Inflammatory macrophage treated with lipopolysaccharide for 1 hour (primary cell): ENCODE measurements around the gene ABCC9.
"Not testable (repeated sequence)": the region's sequence is repeated elsewhere in the genome, so short reads cannot be mapped to it uniquely, and the experiment has no call there.

Experiments
- DNase-seq, 2 donors: peaks; one replicate each; pipeline ENCODE4 v3.0.0-alpha.2; 2020 to 2022

ABCC9 gene

GRCh38 chr12:21813751-21814150 lies 127.5 kb downstream of the ABCC9 start:
- no peak for DNase-seq

DNA sequence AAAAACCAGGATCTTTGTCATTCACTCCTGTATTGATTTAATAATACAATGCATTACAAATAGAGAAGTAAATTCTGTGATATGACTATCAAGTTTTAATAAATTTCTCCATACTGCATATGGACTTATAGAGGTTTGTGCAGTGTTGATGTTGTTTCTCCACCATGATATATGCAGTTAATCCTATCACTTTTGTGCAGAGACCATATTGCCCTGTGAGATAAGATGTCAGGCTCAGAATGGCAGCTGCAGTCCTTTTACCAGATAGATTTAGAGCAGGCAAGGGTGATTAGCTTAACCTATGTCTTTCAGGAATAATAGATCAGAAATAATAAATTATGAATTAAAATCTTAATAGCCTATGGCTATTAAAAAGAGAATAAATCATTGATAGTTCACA lies 128.1 kb downstream of the ABCC9 start:
- DNase-seq = no peak

DNA sequence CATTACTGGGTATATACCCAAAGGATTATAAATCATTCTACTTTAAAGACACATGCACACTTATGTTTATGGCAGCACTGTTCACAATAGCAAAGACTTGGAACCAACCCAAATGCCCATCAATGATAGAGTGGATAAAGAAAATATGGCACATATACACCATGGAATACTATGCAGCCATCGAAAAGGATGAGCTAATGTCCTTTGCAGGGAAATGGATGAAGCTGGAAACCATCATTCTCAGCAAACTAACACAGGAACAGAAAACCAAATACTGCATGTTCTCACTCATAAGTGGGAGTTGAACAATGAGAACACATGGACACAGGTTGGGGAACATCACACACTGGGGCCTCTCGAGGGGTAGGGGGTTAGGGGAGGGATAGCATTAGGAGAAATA lies 128.9 kb downstream of the ABCC9 start:
- DNase-seq = not testable (repeated sequence)

- DNase-seq = no peak
These were observed 132.1 kb downstream of the ABCC9 start for GRCh38 chr12:21809100-21809499.

- no peak for DNase-seq
These were observed 135.0 kb downstream of the ABCC9 start for GRCh38 chr12:21806255-21806654.

GRCh38 chr12:21801522-21802288 lies 139.5 kb downstream of the ABCC9 start:
- DNase-seq = no peak

DNA sequence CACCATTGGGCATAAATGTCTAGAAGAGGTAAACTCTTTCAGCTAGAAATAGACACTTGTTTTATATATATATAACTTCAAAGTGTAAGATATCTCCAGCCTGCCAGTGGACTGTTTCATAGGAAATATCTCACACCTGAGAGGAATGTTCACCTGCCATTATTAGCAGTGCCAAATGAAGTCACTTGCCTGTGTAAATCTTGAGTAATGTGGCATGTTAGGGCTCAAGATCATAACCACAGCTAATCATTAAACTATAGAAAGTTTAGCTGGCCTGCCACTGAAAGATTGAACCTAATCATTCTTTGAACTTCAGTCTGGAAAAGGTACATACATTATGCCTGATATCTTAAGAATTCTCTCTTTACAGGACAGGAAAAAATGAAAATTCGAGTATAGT lies 141.2 kb downstream of the ABCC9 start:
- DNase-seq = no peak

- no peak for DNase-seq
These were observed 143.7 kb downstream of the ABCC9 start for GRCh38 chr12:21797539-21797938.

- DNase-seq = no peak
These were observed 145.4 kb downstream of the ABCC9 start for GRCh38 chr12:21795648-21796328.

GRCh38 chr12:21794807-21795595 lies 146.2 kb downstream of the ABCC9 start:
- not testable (repeated sequence) for DNase-seq

DNA sequence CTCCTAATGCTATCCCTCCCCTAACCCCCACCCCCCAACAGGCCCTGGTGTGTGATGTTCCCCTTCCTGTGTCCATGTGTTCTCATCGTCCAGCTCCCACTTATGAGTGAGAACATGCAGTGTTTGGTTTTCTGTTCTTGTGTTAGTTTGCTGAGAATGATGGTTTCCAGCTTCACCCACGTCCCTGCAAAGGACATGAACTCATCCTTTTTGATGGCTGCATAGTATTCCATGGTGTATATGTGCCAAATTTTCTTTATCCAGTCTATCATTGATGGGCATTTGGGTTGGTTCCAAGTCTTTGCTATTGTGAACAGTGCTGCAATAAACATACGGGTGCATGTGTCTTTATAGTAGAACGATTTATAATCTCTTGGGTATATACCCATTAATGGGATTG lies 151.5 kb downstream of the ABCC9 start:
- not testable (repeated sequence) for DNase-seq

- no peak for DNase-seq
These were observed 152.9 kb downstream of the ABCC9 start for GRCh38 chr12:21788089-21788983.

GRCh38 chr12:21786041-21786531 lies 155.1 kb downstream of the ABCC9 start:
- DNase-seq = no peak

GRCh38 chr12:21782723-21783122 lies 158.5 kb downstream of the ABCC9 start:
- DNase-seq = not testable (repeated sequence)

DNA sequence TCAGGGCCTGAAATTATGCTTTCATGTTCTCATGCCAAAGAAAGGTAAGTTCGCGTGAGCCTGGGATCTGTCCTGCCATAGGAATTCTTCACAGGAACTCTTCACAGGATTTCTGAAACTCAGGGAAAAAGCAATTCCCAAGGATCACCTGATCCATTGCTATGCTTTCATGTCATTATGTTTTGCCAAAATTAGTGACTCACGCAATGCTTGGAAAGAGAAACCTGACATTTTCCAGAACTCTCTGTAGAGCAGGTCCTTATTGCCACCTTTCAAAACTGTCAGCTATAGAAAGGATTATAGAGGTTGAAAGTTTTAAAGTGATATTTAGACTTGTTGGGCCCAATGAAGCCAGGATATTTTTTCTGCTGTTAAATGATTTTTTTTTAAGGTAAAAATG lies 160.4 kb downstream of the ABCC9 start:
- no peak for DNase-seq

DNA sequence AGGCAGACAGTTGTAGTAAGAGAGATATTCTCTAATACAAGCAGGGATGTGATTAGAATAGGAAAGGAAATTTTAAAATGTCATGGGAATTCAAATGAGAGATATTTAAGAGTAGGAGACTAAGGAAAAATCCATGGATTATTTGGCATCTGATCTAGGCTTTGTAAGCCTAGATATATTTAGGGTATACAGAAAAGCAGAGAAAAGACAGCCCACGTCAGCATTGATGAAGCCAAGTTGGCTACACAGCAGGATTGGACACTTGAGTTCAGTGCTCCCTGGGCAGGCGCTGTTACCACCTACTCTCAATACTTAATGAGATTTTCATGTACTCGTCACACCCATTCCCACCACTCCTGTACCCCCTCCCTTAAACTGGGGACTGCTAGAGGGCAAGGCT lies 165.1 kb downstream of the ABCC9 start:
- DNase-seq = no peak

GRCh38 chr12:21775133-21775820 lies 165.9 kb downstream of the ABCC9 start:
- no peak for DNase-seq

- DNase-seq = no peak
These were observed 166.7 kb downstream of the ABCC9 start, which contains the start of gene KCNJ8 for GRCh38 chr12:21774358-21775132. KCNJ8 (minus strand) TSS chr12:21774706; CDS start chr12:21773616, 1,090 bp downstream.

- no peak for DNase-seq
These were observed 167.4 kb downstream of the ABCC9 start for GRCh38 chr12:21773806-21774205.

DNA sequence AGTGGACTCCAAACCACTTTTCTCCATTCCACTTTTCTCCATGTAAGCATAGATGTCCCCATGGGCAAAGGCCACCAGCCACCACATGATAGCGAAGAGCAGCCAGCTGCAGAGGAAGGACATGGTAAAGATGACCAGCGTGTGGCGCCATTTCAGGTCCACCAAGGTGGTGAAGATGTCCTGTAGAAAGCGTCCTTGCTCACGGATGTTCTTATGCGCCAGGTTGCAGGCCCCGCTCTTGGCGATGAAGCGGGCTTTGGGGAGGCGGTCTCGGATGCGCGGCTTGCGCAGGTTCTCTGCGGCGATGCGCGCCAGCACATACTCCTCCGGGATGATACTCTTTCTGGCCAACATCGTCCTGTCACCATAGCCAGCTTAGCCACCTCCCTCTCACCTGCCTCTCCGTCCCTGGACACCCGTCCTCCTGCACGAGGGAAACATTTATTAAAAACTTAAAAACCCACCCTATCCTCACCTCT lies 167.9 kb downstream of the ABCC9 start:
- no peak for DNase-seq

DNA sequence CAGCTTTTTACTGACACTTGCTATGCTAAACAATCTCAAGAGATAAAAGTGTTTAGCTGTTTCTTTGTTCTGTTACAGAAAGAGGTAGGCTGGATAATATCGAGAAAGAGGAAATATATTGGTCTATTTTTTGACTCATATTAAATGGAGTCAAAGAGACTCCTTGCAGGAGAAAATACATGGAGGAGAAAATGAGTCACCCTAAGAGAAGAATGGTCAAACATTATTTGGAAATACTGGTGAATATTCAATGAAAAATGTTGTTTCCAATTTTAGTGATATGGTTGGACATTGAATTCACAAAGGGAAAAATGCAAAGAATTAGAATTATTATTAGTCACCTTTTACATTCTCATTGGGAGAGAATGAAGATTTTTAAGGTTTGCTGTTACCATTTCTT lies 169.9 kb downstream of the ABCC9 start:
- no peak for DNase-seq
